Measurements from ENCODE around the gene BRSK1. TPM values are rescaled to one million over a fixed set of nuclear protein-coding genes. Genes with fewer than 3 reads are reported as not detected.

The BRSK1 gene
- total RNA-seq, 1 donor, result 4.0 TPM

DNA sequence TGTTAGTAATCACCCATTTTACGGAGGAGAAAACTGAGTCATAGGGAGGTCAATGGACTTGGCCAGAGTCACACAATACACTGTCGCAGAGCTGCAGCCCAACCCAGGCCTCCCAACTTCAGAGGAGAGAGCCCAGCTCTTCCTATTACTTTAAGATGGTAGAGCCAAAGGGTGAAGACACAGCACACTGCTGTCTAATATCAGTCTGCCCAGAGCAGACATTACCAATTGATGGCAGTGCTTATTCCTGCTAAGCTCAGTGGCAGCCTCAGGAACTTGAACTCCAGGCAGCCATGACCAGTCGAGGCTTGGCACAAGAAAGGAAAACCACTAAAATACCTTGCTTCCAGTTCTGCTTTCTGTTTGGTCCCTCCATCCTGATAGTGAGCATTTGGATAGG, 22.9 kb downstream of the BRSK1 start:
- Histone ChIP-seq H3K27me3 (ENCODE audit: insufficient read depth, low read length) (no peaks in the 10 kb centered on the region), H3K4me1 (ENCODE audit: insufficient read depth, low read length) (peaks cover 4% of the 10 kb centered on the region), H4K20me1 (ENCODE audit: insufficient read depth, low read length) (no peaks in the 10 kb centered on the region), H2AFZ (ENCODE audit: low read length) (no peak overlapping the region), H3K4me2 (ENCODE audit: insufficient read depth, low read length) (no peak overlapping the region), H3K79me2 (ENCODE audit: insufficient read depth, low read length) (no peaks in the 10 kb centered on the region), H3K36me3 (ENCODE audit: insufficient read depth, low read length) (peaks cover 30% of the 10 kb centered on the region), H3K9me3 (ENCODE audit: low read depth, low read length) (no peaks in the 10 kb centered on the region), H3K4me3 (ENCODE audit: insufficient read depth, low read length) (no peak overlapping the region), H3K27ac (ENCODE audit: low read depth, low read length) (no peak overlapping the region)
- TF ChIP-seq, protein P1, sequence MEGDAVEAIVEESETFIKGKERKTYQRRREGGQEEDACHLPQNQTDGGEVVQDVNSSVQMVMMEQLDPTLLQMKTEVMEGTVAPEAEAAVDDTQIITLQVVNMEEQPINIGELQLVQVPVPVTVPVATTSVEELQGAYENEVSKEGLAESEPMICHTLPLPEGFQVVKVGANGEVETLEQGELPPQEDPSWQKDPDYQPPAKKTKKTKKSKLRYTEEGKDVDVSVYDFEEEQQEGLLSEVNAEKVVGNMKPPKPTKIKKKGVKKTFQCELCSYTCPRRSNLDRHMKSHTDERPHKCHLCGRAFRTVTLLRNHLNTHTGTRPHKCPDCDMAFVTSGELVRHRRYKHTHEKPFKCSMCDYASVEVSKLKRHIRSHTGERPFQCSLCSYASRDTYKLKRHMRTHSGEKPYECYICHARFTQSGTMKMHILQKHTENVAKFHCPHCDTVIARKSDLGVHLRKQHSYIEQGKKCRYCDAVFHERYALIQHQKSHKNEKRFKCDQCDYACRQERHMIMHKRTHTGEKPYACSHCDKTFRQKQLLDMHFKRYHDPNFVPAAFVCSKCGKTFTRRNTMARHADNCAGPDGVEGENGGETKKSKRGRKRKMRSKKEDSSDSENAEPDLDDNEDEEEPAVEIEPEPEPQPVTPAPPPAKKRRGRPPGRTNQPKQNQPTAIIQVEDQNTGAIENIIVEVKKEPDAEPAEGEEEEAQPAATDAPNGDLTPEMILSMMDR (IDR thresholded peaks at IDR 0.05; ENCODE audit: extremely low read depth, low read depth, low read length), result no peak
- DNase-seq (ENCODE audit: insufficient read length, low spot score, missing footprints), result peak; percentile 81

DNA sequence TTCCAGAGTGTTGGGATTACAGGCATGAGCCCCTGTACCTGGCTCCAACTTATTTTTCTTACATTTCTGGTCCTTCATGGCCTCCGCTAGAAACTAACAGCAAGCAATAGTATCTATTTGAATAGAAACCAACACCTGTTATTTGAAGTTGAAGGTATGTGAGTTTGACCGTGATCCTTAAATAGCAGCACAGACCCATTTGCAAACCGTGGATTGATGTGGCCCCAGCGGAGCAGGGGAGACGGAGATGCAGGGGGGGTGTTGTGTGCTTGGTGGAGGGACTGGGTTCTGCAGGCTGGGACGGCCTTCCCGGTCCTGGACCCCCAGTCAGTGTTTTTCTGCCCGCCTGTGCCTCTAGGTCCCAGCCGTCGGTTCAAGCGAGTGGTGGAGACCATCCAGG, 24.5 kb downstream of the BRSK1 start:
- H3K27ac ChIP-seq (ENCODE audit: low read depth, low read length), result no peak overlapping the region
- H4K20me1 ChIP-seq (ENCODE audit: insufficient read depth, low read length), result no peaks in the 10 kb centered on the region
- H3K4me3 ChIP-seq (ENCODE audit: insufficient read depth, low read length), result no peak overlapping the region
- TF ChIP-seq, protein P1 (IDR thresholded peaks at IDR 0.05; ENCODE audit: extremely low read depth, low read depth, low read length), result no peak
- H3K4me1 ChIP-seq (ENCODE audit: insufficient read depth, low read length), result no peaks in the 10 kb centered on the region
- H3K36me3 ChIP-seq (ENCODE audit: insufficient read depth, low read length), result peaks cover 25% of the 10 kb centered on the region
- no peaks in the 10 kb centered on the region for H3K9me3 ChIP-seq (ENCODE audit: low read depth, low read length)
- H3K4me2 ChIP-seq (ENCODE audit: insufficient read depth, low read length), result no peak overlapping the region
- H2AFZ ChIP-seq (ENCODE audit: low read length), result no peak overlapping the region
- H3K27me3 ChIP-seq (ENCODE audit: insufficient read depth, low read length), result no peaks in the 10 kb centered on the region
- DNase-seq (ENCODE audit: insufficient read length, low spot score, missing footprints), result peak; percentile 79
- no peaks in the 10 kb centered on the region for H3K79me2 ChIP-seq (ENCODE audit: insufficient read depth, low read length)

DNA sequence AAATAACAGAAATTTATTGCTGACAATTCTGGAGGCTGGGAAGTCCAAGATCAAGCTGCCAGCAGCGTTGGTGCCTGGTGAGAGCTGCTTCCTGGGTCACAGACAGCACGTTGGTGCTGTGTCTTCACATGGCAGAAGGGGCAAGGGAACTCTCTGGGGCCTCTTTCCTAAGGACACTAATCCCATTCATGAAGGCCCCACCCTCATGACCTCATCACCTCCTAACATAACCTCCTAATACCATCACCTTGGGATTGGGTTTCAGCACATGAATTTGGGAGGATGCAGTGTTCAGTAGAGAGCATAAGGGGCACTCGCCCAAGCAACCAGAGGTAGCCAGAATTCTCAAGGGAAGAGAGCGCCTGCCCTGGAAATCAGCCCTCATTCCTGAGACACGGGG, 25.7 kb downstream of the BRSK1 start:
- DNase-seq (ENCODE audit: insufficient read length, low spot score, missing footprints), result no peak
- no peak overlapping the region for H3K27ac ChIP-seq (ENCODE audit: low read depth, low read length)
- no peaks in the 10 kb centered on the region for H4K20me1 ChIP-seq (ENCODE audit: insufficient read depth, low read length)
- no peaks in the 10 kb centered on the region for H3K79me2 ChIP-seq (ENCODE audit: insufficient read depth, low read length)
- H3K4me2 ChIP-seq (ENCODE audit: insufficient read depth, low read length), result no peak overlapping the region
- H3K9me3 ChIP-seq (ENCODE audit: low read depth, low read length), result no peaks in the 10 kb centered on the region
- peaks cover 25% of the 10 kb centered on the region for H3K36me3 ChIP-seq (ENCODE audit: insufficient read depth, low read length)
- no peak overlapping the region for H3K4me3 ChIP-seq (ENCODE audit: insufficient read depth, low read length)
- H3K4me1 ChIP-seq (ENCODE audit: insufficient read depth, low read length), result no peaks in the 10 kb centered on the region
- TF ChIP-seq, protein P1 (IDR thresholded peaks at IDR 0.05; ENCODE audit: extremely low read depth, low read depth, low read length), result no peak
- no peaks in the 10 kb centered on the region for H3K27me3 ChIP-seq (ENCODE audit: insufficient read depth, low read length)
- no peak overlapping the region for H2AFZ ChIP-seq (ENCODE audit: low read length)

DNA sequence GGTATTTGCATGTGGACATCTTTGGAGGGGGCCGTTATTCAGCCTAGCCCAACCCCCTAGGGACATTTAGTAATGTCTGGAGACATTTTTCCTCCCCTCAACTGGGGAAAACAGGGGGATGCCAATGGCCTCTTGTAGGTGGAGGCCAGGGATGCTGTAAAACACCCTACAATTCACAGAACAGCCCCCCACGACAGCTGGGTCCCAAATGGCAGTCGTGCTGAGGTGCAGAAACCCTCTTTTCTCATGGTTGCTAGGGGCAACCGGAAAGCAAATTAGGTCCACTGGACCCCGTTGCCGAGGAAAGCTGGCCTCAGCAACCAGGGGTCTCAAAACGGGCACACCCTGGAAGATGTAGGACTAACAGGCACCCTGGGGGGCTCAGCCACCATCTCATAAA, 26.7 kb downstream of the BRSK1 start:
- Histone ChIP-seq H3K79me2 (ENCODE audit: insufficient read depth, low read length) (no peaks in the 10 kb centered on the region), H3K9me3 (ENCODE audit: low read depth, low read length) (no peaks in the 10 kb centered on the region)

More for the DNA sequence above, 26.7 kb downstream of the BRSK1 start:
- peak; percentile 80 for DNase-seq (ENCODE audit: insufficient read length, low spot score, missing footprints)
- peaks cover 22% of the 10 kb centered on the region for H3K36me3 ChIP-seq (ENCODE audit: insufficient read depth, low read length)
- H4K20me1 ChIP-seq (ENCODE audit: insufficient read depth, low read length), result no peaks in the 10 kb centered on the region
- H3K4me3 ChIP-seq (ENCODE audit: insufficient read depth, low read length), result no peak overlapping the region
- no peaks in the 10 kb centered on the region for H3K27me3 ChIP-seq (ENCODE audit: insufficient read depth, low read length)
- H3K4me1 ChIP-seq (ENCODE audit: insufficient read depth, low read length), result no peaks in the 10 kb centered on the region
- H3K27ac ChIP-seq (ENCODE audit: low read depth, low read length), result no peak overlapping the region
- H2AFZ ChIP-seq (ENCODE audit: low read length), result no peak overlapping the region
- TF ChIP-seq, protein P1 (IDR thresholded peaks at IDR 0.05; ENCODE audit: extremely low read depth, low read depth, low read length), result no peak
- no peak overlapping the region for H3K4me2 ChIP-seq (ENCODE audit: insufficient read depth, low read length)
